SIG-M5 (cell line): ENCODE data around the gene OLFM1.

Experiments used
- DNase-seq: peaks from one replicate; lab custom pipeline; 2025; lab: John Stamatoyannopoulos, UW

OLFM1 gene

GRCh38 chr9:135090081-135090480 lies 2.6 kb downstream of the OLFM1 start:
- no peak for DNase-seq

GRCh38 chr9:135090547-135090946 lies 3.1 kb downstream of the OLFM1 start:
- no peak for DNase-seq

- DNase-seq = no peak
These were observed 4.1 kb downstream of the OLFM1 start for GRCh38 chr9:135091545-135091944.

- no peak for DNase-seq
These were observed 5.6 kb downstream of the OLFM1 start for GRCh38 chr9:135093111-135093510.

- no peak for DNase-seq
These were observed 6.6 kb downstream of the OLFM1 start for GRCh38 chr9:135093911-135094584.

GRCh38 chr9:135095470-135096407 lies 8.3 kb downstream of the OLFM1 start:
- no peak for DNase-seq

GRCh38 chr9:135096408-135096895 lies 9.0 kb downstream of the OLFM1 start:
- DNase-seq = no peak

- DNase-seq = no peak
These were observed 11.1 kb downstream of the OLFM1 start for GRCh38 chr9:135098400-135099105.

GRCh38 chr9:135099574-135099973 lies 12.1 kb downstream of the OLFM1 start:
- DNase-seq = no peak

- DNase-seq = no peak
These were observed 12.8 kb downstream of the OLFM1 start for GRCh38 chr9:135100241-135100681.

GRCh38 chr9:135100725-135101410 lies 13.4 kb downstream of the OLFM1 start:
- no peak for DNase-seq

GRCh38 chr9:135101486-135101885 lies 14.0 kb downstream of the OLFM1 start:
- no peak for DNase-seq

GRCh38 chr9:135101926-135102325 lies 14.5 kb downstream of the OLFM1 start:
- DNase-seq = no peak

GRCh38 chr9:135102331-135102730 lies 14.9 kb downstream of the OLFM1 start:
- no peak for DNase-seq

GRCh38 chr9:135103001-135103446 lies 15.6 kb downstream of the OLFM1 start:
- DNase-seq = no peak

- DNase-seq = no peak
These were observed 16.6 kb downstream of the OLFM1 start for GRCh38 chr9:135103931-135104639.

- no peak for DNase-seq
These were observed 17.3 kb downstream of the OLFM1 start for GRCh38 chr9:135104761-135105160.

- no peak for DNase-seq
These were observed 17.8 kb downstream of the OLFM1 start for GRCh38 chr9:135105211-135105745.

GRCh38 chr9:135105938-135106491 lies 18.5 kb downstream of the OLFM1 start:
- DNase-seq = no peak

- DNase-seq = no peak
These were observed 19.2 kb downstream of the OLFM1 start for GRCh38 chr9:135106551-135107270.
